Tibial nerve (tissue), 4 donors: ENCODE measurements around the gene MAP3K20.

Experiments
- CTCF ChIP-seq, 5 experiments: fragments of 200-600 bp in 3 of 5; fragments of 450-650 bp in 2 of 5; sonication (generic) in 3 of 5; IDR thresholded peaks; one replicate each; pipeline ENCODE4 v1.5.1; 2016 to 2019; ENCODE audit warnings: antibody characterized with exemption in 5 of 5, mild to moderate bottlenecking in 3 of 5, moderate library complexity in 2 of 5
- EP300 ChIP-seq, 2 donors: sonication (generic); formaldehyde crosslinking; IDR thresholded peaks; one replicate each; pipeline ENCODE4 v1.6.1; 2017; ENCODE audit warnings: antibody characterized with exemption in 2 of 2, mild to moderate bottlenecking in 1 of 2
- POLR2A ChIP-seq, 2 donors: fragments of 450-650 bp; IDR thresholded peaks; one replicate each; pipeline ENCODE4 v1.6.1; 2017; ENCODE audit warnings: antibody characterized with exemption in 2 of 2, mild to moderate bottlenecking in 2 of 2, moderate library complexity in 2 of 2

- TF ChIP-seq CTCF (IDR thresholded peaks at IDR 0.05) (no peak), POLR2A (IDR thresholded peaks at IDR 0.05) (no peak), EP300 (IDR thresholded peaks at IDR 0.05) (no peak)
Observed at GRCh38 chr2:173045181-173045580, 30.5 kb upstream of the MAP3K20 start.
